CD4-positive, alpha-beta T cell treated with Interleukin-15 for 4 hours (primary cell): Measurements from ENCODE around the gene IQGAP2.
"Not testable (repeated sequence)": the region's sequence is repeated elsewhere in the genome, so short reads cannot be mapped to it uniquely, and the experiment has no call there.

Experiments
- DNase-seq: peaks from one replicate; pipeline ENCODE4 v3.0.0-alpha.2; 2020; ENCODE audit warnings: low spot score

IQGAP2 gene

GRCh38 chr5:76663573-76663972 is 260.5 kb downstream of the IQGAP2 start:
- DNase-seq: no peak

GRCh38 chr5:76664079-76664478 is 261.0 kb downstream of the IQGAP2 start:
- no peak for DNase-seq

- DNase-seq: no peak
Observed at GRCh38 chr5:76667495-76667894, 264.4 kb downstream of the IQGAP2 start.

GRCh38 chr5:76669245-76669644 is 266.2 kb downstream of the IQGAP2 start:
- no peak for DNase-seq

- no peak for DNase-seq
Observed at GRCh38 chr5:76670508-76670907, 267.4 kb downstream of the IQGAP2 start.

- no peak for DNase-seq
Observed at GRCh38 chr5:76672242-76672641, 269.2 kb downstream of the IQGAP2 start.

- DNase-seq: no peak
Observed at GRCh38 chr5:76673125-76673524, 270.0 kb downstream of the IQGAP2 start.

- no peak for DNase-seq
Observed at GRCh38 chr5:76674330-76675066, 271.4 kb downstream of the IQGAP2 start.

- no peak for DNase-seq
Observed at GRCh38 chr5:76675364-76675763, 272.3 kb downstream of the IQGAP2 start.

- no peak for DNase-seq
Observed at GRCh38 chr5:76677849-76678472, 274.9 kb downstream of the IQGAP2 start.

GRCh38 chr5:76679231-76679630 is 276.1 kb downstream of the IQGAP2 start:
- no peak for DNase-seq

- DNase-seq: not testable (repeated sequence)
Observed at GRCh38 chr5:76680826-76681225, 277.7 kb downstream of the IQGAP2 start.

- DNase-seq: no peak
Observed at GRCh38 chr5:76681287-76681686, 278.2 kb downstream of the IQGAP2 start.

GRCh38 chr5:76682387-76682786 is 279.3 kb downstream of the IQGAP2 start:
- no peak for DNase-seq

- DNase-seq: no peak
Observed at GRCh38 chr5:76683816-76684731, 281.0 kb downstream of the IQGAP2 start.

- no peak for DNase-seq
Observed at GRCh38 chr5:76684756-76685519, 281.9 kb downstream of the IQGAP2 start.

- no peak for DNase-seq
Observed at GRCh38 chr5:76685704-76686103, 282.6 kb downstream of the IQGAP2 start.

GRCh38 chr5:76688212-76688611 is 285.1 kb downstream of the IQGAP2 start:
- DNase-seq: no peak

GRCh38 chr5:76688836-76689235 is 285.8 kb downstream of the IQGAP2 start:
- no peak for DNase-seq

GRCh38 chr5:76689321-76690036 is 286.4 kb downstream of the IQGAP2 start:
- no peak for DNase-seq

- no peak for DNase-seq
Observed at GRCh38 chr5:76690037-76690679, 287.1 kb downstream of the IQGAP2 start.
